ENCODE data around the gene PCNT.
"Not testable (repeated sequence)": the region's sequence is repeated elsewhere in the genome, so short reads cannot be mapped to it uniquely, and the experiment has no call there.

PCNT gene

GRCh38 chr21:46431884-46432488 lies 108.0 kb downstream of the PCNT start:
- H3K27ac ChIP-seq: no peak overlapping the region
- no peak for TF ChIP-seq CTCF (IDR thresholded peaks at IDR 0.05)
- TF ChIP-seq ZFX (IDR thresholded peaks at IDR 0.05; ENCODE audit: borderline replicate concordance): no peak

- not testable (repeated sequence) for H3K27ac ChIP-seq
These were observed 109.2 kb downstream of the PCNT start for GRCh38 chr21:46433116-46433515.

- H3K27ac ChIP-seq: no peak overlapping the region
- TF ChIP-seq CTCF (IDR thresholded peaks at IDR 0.05) (no peak), ZFX (IDR thresholded peaks at IDR 0.05; ENCODE audit: borderline replicate concordance) (no peak)
These were observed 110.5 kb downstream of the PCNT start for GRCh38 chr21:46434322-46434958.

GRCh38 chr21:46435786-46436227 lies 111.9 kb downstream of the PCNT start:
- no peak for TF ChIP-seq CTCF (IDR thresholded peaks at IDR 0.05)

GRCh38 chr21:46436621-46437020 lies 112.7 kb downstream of the PCNT start:
- TF ChIP-seq CTCF (IDR thresholded peaks at IDR 0.05) (no peak), ZFX (IDR thresholded peaks at IDR 0.05; ENCODE audit: borderline replicate concordance) (no peak)
- no peak overlapping the region for H3K27ac ChIP-seq

More at GRCh38 chr21:46435786-46436227, 111.9 kb downstream of the PCNT start:
- no peak overlapping the region for H3K27ac ChIP-seq

- no peak overlapping the region for H3K27ac ChIP-seq
- TF ChIP-seq ZFX (IDR thresholded peaks at IDR 0.05; ENCODE audit: borderline replicate concordance) (no peak), CTCF (IDR thresholded peaks at IDR 0.05) (no peak)
These were observed 113.1 kb downstream of the PCNT start for GRCh38 chr21:46437096-46437498.

GRCh38 chr21:46437511-46437910 lies 113.6 kb downstream of the PCNT start:
- TF ChIP-seq ZFX (IDR thresholded peaks at IDR 0.05; ENCODE audit: borderline replicate concordance) (no peak), CTCF (IDR thresholded peaks at IDR 0.05) (no peak)
- H3K27ac ChIP-seq: no peak overlapping the region

Measured in 22Rv1 (cell line).